Stomach (tissue), 9 donors: Measurements from ENCODE around the gene ZNF580. TPM values are rescaled to one million over a fixed set of nuclear protein-coding genes. Genes with fewer than 3 reads are reported as not detected.
A peak's percentile ranks its signal among the peaks of the same experiment; 100 is the strongest.

Experiments used
- DNase-seq, 2 donors: peaks; one replicate each; pipeline versions ENCODE4 v3.0.0 to v3.0.0-alpha.2; 2013 to 2019
- H3K27ac ChIP-seq, 5 donors: fragments of 200-600 bp in 4 of 5; sonication (generic) in 4 of 5; one replicate each; pipeline ENCODE4 v1.5.1; 2013 to 2019; ENCODE audit warnings: mild to moderate bottlenecking in 1 of 5, moderate library complexity in 1 of 5
- H3K27me3 ChIP-seq, 3 donors: fragments of 200-600 bp; sonication (generic); one replicate each; pipeline ENCODE4 v1.5.1; 2017 to 2019; ENCODE audit warnings: mixed run types in 1 of 3
- H3K36me3 ChIP-seq, 4 donors: fragments of 200-600 bp; sonication (generic); 1 replicate in 3 of 4; 2 replicates in 1 of 4; pipeline ENCODE4 v1.5.1; 2016 to 2019
- H3K4me1 ChIP-seq, 4 donors: fragments of 200-600 bp; sonication (generic); one replicate each; pipeline ENCODE4 v1.5.1; 2016 to 2019
- H3K4me3 ChIP-seq, 4 donors: fragments of 200-600 bp; sonication (generic) in 3 of 4; one replicate each; pipeline ENCODE4 v1.5.1; 2016 to 2019; ENCODE audit warnings: mild to moderate bottlenecking in 1 of 4
- H3K9me3 ChIP-seq, 4 donors: fragments of 200-600 bp; sonication (generic); one replicate each; pipeline ENCODE4 v1.5.1; 2016 to 2019
- EP300 ChIP-seq: sonication (generic); formaldehyde crosslinking; IDR thresholded peaks from one replicate; pipeline ENCODE4 v1.6.1; 2017; ENCODE audit warnings: antibody characterized with exemption
- POLR2A ChIP-seq, 4 donors: fragments of 450-650 bp; IDR thresholded peaks; one replicate each; pipeline ENCODE4 v1.6.1; 2016; ENCODE audit warnings: antibody characterized with exemption in 4 of 4, control low read depth in 2 of 4, mild to moderate bottlenecking in 1 of 4, moderate library complexity in 1 of 4
- POLR2AphosphoS5 ChIP-seq, 3 donors: sonication (generic); formaldehyde crosslinking; IDR thresholded peaks; one replicate each; pipeline ENCODE4 v1.6.1; 2016; ENCODE audit warnings: antibody characterized with exemption in 3 of 3
- WGBS, 5 donors: extraction: QIAGEN DNeasy Blood & Tissue Kit in 3 of 5; methylation state at CpG; one replicate each; pipeline versions ENCODE4 v1.1.5 to v1.1.7; 2013 to 2018; 5-methylcytosine and 5-hydroxymethylcytosine counted together
- intact Hi-C: fragments of 100-400 bp; cut with DNase I; formaldehyde crosslinking; loops from one replicate; pipeline ENCODE4 v1.15.1; 2023; ENCODE audit warnings: low total_unique reads
- polyA plus RNA-seq, 3 donors: library from polyadenylated mRNA; stranded (reverse); fragments of 200-250 nt; gene quantifications; one replicate each; pipeline ENCODE4 v1.2.3, GENCODE V29; 2013
- total RNA-seq, 5 donors: library from RNA; depleted of rRNA; stranded (reverse); fragments of >200 nt; gene quantifications; one replicate each; pipeline versions ENCODE4 v1.1.0 to v1.2.3, GENCODE V29; 2014 to 2016
- TF ChIP-seq, protein P1 (sequence below), 7 experiments: fragments of 450-650 bp in 4 of 7; fragments of 200-600 bp in 3 of 7; sonication (generic) in 3 of 7; IDR thresholded peaks; one replicate each; pipeline ENCODE4 v1.5.1; 2016 to 2019; ENCODE audit warnings: antibody characterized with exemption in 7 of 7, control low read depth in 2 of 7, mild to moderate bottlenecking in 1 of 7
- donor health status: healthy with polysubstance abuse.
- donor health status: Bipolar disorder and iron deficiency.
- donor health status: healthy.

The ZNF580 gene
- total and polyA plus RNA-seq, 8 donors = 10.6 to 55.0 (median 19.0) TPM; not detected in 1

DNA sequence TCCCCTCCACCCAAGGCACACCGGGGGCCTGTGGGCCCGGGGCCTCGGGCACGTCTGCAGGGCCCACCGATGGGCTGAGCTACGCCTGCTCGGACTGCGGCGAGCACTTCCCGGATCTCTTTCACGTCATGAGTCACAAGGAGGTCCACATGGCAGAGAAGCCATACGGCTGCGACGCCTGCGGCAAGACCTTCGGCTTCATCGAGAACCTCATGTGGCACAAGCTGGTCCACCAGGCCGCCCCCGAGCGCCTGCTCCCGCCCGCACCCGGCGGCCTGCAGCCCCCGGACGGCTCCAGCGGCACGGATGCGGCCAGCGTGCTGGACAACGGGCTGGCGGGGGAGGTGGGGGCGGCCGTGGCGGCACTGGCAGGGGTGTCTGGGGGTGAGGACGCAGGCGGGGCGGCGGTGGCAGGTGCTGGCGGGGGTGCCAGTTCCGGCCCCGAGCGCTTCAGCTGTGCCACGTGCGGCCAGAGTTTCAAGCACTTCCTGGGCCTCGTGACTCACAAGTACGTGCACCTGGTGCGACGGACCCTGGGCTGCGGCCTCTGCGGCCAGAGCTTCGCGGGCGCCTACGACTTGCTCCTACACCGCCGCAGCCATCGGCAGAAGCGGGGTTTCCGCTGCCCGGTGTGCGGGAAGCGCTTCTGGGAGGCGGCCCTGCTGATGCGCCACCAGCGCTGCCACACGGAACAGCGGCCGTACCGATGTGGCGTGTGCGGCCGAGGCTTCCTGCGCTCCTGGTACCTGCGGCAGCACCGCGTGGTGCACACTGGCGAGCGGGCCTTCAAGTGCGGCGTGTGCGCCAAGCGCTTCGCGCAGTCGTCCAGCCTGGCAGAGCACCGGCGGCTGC lies 25.0 kb upstream of the ZNF580 start:
- intact Hi-C loops = no loop called here
- peaks cover 16 to 60% (median 56%) of the 10 kb centered on the region in 4 donors for H3K36me3 ChIP-seq
- H3K27me3 ChIP-seq = no peaks in the 10 kb centered on the region
- H3K4me3 ChIP-seq = no peak overlapping the region
- DNase-seq = no peak
- H3K9me3 ChIP-seq = no peaks in the 10 kb centered on the region
- H3K4me1 ChIP-seq = peaks cover 8 to 43% (median 17%) of the 10 kb centered on the region in 4 donors
- no peak overlapping the region for H3K27ac ChIP-seq
- TF ChIP-seq, protein P1, sequence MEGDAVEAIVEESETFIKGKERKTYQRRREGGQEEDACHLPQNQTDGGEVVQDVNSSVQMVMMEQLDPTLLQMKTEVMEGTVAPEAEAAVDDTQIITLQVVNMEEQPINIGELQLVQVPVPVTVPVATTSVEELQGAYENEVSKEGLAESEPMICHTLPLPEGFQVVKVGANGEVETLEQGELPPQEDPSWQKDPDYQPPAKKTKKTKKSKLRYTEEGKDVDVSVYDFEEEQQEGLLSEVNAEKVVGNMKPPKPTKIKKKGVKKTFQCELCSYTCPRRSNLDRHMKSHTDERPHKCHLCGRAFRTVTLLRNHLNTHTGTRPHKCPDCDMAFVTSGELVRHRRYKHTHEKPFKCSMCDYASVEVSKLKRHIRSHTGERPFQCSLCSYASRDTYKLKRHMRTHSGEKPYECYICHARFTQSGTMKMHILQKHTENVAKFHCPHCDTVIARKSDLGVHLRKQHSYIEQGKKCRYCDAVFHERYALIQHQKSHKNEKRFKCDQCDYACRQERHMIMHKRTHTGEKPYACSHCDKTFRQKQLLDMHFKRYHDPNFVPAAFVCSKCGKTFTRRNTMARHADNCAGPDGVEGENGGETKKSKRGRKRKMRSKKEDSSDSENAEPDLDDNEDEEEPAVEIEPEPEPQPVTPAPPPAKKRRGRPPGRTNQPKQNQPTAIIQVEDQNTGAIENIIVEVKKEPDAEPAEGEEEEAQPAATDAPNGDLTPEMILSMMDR (IDR thresholded peaks at IDR 0.05) = no peak
- TF ChIP-seq EP300 (no peak), POLR2A (IDR thresholded peaks at IDR 0.05) (no peak), POLR2AphosphoS5 (IDR thresholded peaks at IDR 0.05) (no peak)
- WGBS, 5 donors = 95 to 98% (median 97%) methylated on average over 53 to 88 of the region's 88 CpGs

DNA sequence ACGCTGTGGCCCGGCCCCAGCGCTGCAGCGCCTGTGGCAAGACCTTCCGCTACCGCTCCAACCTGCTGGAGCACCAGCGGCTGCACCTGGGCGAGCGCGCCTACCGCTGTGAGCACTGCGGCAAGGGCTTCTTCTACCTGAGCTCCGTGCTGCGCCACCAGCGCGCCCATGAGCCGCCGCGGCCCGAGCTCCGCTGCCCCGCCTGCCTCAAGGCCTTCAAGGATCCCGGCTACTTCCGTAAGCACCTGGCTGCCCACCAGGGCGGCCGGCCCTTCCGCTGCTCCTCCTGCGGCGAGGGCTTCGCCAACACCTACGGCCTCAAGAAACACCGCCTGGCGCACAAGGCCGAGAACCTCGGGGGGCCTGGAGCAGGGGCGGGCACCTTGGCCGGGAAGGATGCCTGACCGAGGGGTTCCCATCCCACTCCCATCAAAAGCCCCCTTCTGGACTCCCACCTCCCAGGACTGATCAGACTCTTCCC lies 24.4 kb upstream of the ZNF580 start:
- intact Hi-C loops = no loop called here

DNA sequence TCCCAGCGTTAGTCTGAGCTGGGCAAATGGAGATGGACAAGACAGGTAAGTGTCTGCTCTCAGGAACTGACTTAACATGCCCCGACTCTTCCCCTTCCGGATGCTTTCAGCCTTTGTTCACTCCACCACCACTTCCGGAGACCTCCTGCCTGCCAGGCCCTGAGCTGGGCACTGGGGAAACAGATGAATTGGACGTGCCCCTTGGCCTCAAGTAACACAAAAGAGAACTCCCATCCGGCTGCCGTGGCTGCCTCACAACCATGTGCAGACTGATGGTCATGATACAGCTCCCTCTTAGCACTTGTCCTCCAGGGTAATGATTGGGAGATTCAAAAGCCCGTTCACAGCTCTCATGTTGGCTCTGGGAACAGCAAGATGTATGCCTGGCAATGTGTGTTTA lies 23.4 kb upstream of the ZNF580 start:
- intact Hi-C loops = no loop called here
- Histone ChIP-seq H3K4me3 (no peak overlapping the region), H3K27ac (no peak overlapping the region), H3K36me3 (peaks cover 22 to 75% (median 69%) of the 10 kb centered on the region in 4 donors), H3K9me3 (no peaks in the 10 kb centered on the region), H3K27me3 (no peaks in the 10 kb centered on the region), H3K4me1 (peaks cover 5 to 43% (median 8%) of the 10 kb centered on the region in 4 donors)
- TF ChIP-seq POLR2AphosphoS5 (IDR thresholded peaks at IDR 0.05) = no peak
- DNase-seq = no peak
- WGBS, 5 donors = 82 to 94% (median 84%) methylated on average over 6 to 8 of the region's 8 CpGs

More for the DNA sequence above, 24.4 kb upstream of the ZNF580 start:
- H3K4me1 ChIP-seq = peaks cover 7 to 43% (median 12%) of the 10 kb centered on the region in 4 donors
- TF ChIP-seq EP300 (no peak), POLR2AphosphoS5 (IDR thresholded peaks at IDR 0.05) (no peak), POLR2A (IDR thresholded peaks at IDR 0.05) (no peak)
- TF ChIP-seq, protein P1 (IDR thresholded peaks at IDR 0.05) = no peak
- WGBS, 5 donors = 94 to 99% (median 97%) methylated on average over 22 to 38 of the region's 38 CpGs
- H3K36me3 ChIP-seq = peaks cover 16 to 65% (median 60%) of the 10 kb centered on the region in 4 donors
- H3K4me3 ChIP-seq = no peak overlapping the region
- no peaks in the 10 kb centered on the region for H3K9me3 ChIP-seq
- no peak overlapping the region for H3K27ac ChIP-seq
- no peaks in the 10 kb centered on the region for H3K27me3 ChIP-seq
- no peak for DNase-seq

GRCh38 chr19:55618426-55618825 lies 22.4 kb upstream of the ZNF580 start:
- intact Hi-C loops = no loop called here
- Histone ChIP-seq H3K27me3 (no peaks in the 10 kb centered on the region), H3K4me3 (no peak overlapping the region), H3K9me3 (no peaks in the 10 kb centered on the region), H3K27ac (peak overlapping the region in 1 of 5 donors; percentile 19), H3K36me3 (peaks cover 22 to 73% (median 68%) of the 10 kb centered on the region in 4 donors), H3K4me1 (peaks cover 5 to 40% (median 12%) of the 10 kb centered on the region in 4 donors)
- no peak for DNase-seq
- WGBS, 5 donors = 78 to 90% (median 87%) methylated on average over 6 to 7 of the region's 7 CpGs
- TF ChIP-seq POLR2A (IDR thresholded peaks at IDR 0.05) (no peak), POLR2AphosphoS5 (IDR thresholded peaks at IDR 0.05) (no peak), EP300 (no peak)
- TF ChIP-seq, protein P1 (IDR thresholded peaks at IDR 0.05) = no peak
